SU-DHL-6 (cell line): Measurements from ENCODE around the gene GAREM1.

ENCODE experiments used
- H2AFZ ChIP-seq: fragments of 200-600 bp; sonication (generic); 2 replicates; pipeline ENCODE4 v1.6.1; 2014; ENCODE audit warnings: low read depth, mild to moderate bottlenecking, moderate library complexity, mixed read lengths, antibody characterized with exemption, low read length; ENCODE audit not compliant: severe bottlenecking
- H3F3A ChIP-seq: fragments of 200-600 bp; shearing (Covaris generic); 2 replicates; pipeline ENCODE4 v1.6.0; 2016; ENCODE audit warnings: antibody characterized with exemption, mild to moderate bottlenecking; ENCODE audit not compliant: insufficient read depth
- H3K27ac ChIP-seq: fragments of 200-600 bp; sonication (generic); 2 replicates; pipeline ENCODE4 v1.5.1; 2016; ENCODE audit warnings: low read depth, mild to moderate bottlenecking, low read length, moderate library complexity, mixed read lengths
- H3K27me3 ChIP-seq: fragments of 200-600 bp; sonication (generic), shearing (Covaris generic); 2 replicates; pipeline ENCODE4 v1.6.0; 2014; ENCODE audit warnings: mild to moderate bottlenecking, low read length
- H3K36me3 ChIP-seq: fragments of 200-600 bp; sonication (generic); 2 replicates; pipeline ENCODE4 v1.6.1; 2014; ENCODE audit warnings: mild to moderate bottlenecking, low read length, mixed read lengths
- H3K4me2 ChIP-seq: fragments of 300-600, 200-600 bp; shearing (Covaris generic), sonication (generic); 2 replicates; pipeline ENCODE4 v1.6.0; 2014; ENCODE audit warnings: low read length, low read depth, mild to moderate bottlenecking; ENCODE audit not compliant: poor library complexity, severe bottlenecking
- H3K4me3 ChIP-seq: fragments of 200-600 bp; sonication (generic); 2 replicates; pipeline ENCODE4 v1.5.1; 2014; ENCODE audit warnings: antibody characterized with exemption, low read length, mild to moderate bottlenecking, mixed read lengths; ENCODE audit not compliant: insufficient read depth, poor library complexity, severe bottlenecking
- H3K79me2 ChIP-seq: fragments of 200-600 bp; sonication (generic); 2 replicates; pipeline ENCODE4 v1.6.1; 2014; ENCODE audit warnings: mild to moderate bottlenecking, low read length, moderate library complexity; ENCODE audit not compliant: insufficient read depth
- H3K9ac ChIP-seq: fragments of 200-600 bp; sonication (generic); 2 replicates; pipeline ENCODE4 v1.7.0; 2014; ENCODE audit warnings: mild to moderate bottlenecking, low read length
- H3K9me2 ChIP-seq: fragments of 200-600 bp; sonication (generic); replicated peaks from 2 replicates; pipeline ENCODE4 v1.6.1; 2014; ENCODE audit warnings: low read length; ENCODE audit not compliant: insufficient read depth
- H3K9me3 ChIP-seq: fragments of 200-600 bp; sonication (generic); 2 replicates; pipeline ENCODE4 v1.6.1; 2014; ENCODE audit warnings: low read length, mixed read lengths; ENCODE audit not compliant: insufficient read depth
- H4K20me1 ChIP-seq: fragments of 200-600 bp; sonication (generic); 2 replicates; pipeline ENCODE4 v1.6.1; 2014; ENCODE audit warnings: low read depth, mild to moderate bottlenecking, antibody characterized with exemption, low read length, moderate library complexity, mixed read lengths
- CTCF ChIP-seq: fragments of 200-600 bp; sonication (generic); IDR thresholded peaks from one replicate; pipeline ENCODE4 v1.5.1; 2017; ENCODE audit warnings: antibody characterized with exemption, mild to moderate bottlenecking, low read length, moderate library complexity; ENCODE audit not compliant: insufficient read depth, poor library complexity, severe bottlenecking
- EZH2phosphoT487 ChIP-seq: fragments of 200-600 bp; sonication (generic), shearing (Covaris generic); conservative IDR thresholded peaks from 2 replicates; pipeline ENCODE4 v1.6.1; 2018; ENCODE audit warnings: mild to moderate bottlenecking, antibody characterized with exemption, low read length, moderate library complexity, mixed read lengths

Gene GAREM1

GRCh38 chr18:32337821-32338220 lies 132.9 kb downstream of the GAREM1 start:
- H3K4me3 ChIP-seq = no peak overlapping the region
- no peak overlapping the region for H3K27ac ChIP-seq
- no peaks in the 10 kb centered on the region for H3K9me2 ChIP-seq
- no peaks in the 10 kb centered on the region for H3K27me3 ChIP-seq
- no peaks in the 10 kb centered on the region for H3F3A ChIP-seq
- no peak overlapping the region for H3K4me2 ChIP-seq
- H3K36me3 ChIP-seq = no peaks in the 10 kb centered on the region
- TF ChIP-seq EZH2phosphoT487 = no peak
- TF ChIP-seq CTCF = no peak
- H3K79me2 ChIP-seq = no peaks in the 10 kb centered on the region
- no peaks in the 10 kb centered on the region for H4K20me1 ChIP-seq
- no peak overlapping the region for H2AFZ ChIP-seq
- H3K9ac ChIP-seq = no peak overlapping the region
- H3K9me3 ChIP-seq = no peaks in the 10 kb centered on the region

GRCh38 chr18:32337347-32337746 lies 133.3 kb downstream of the GAREM1 start:
- H3K36me3 ChIP-seq = no peaks in the 10 kb centered on the region
- no peaks in the 10 kb centered on the region for H4K20me1 ChIP-seq
- TF ChIP-seq CTCF = no peak
- TF ChIP-seq EZH2phosphoT487 = no peak
- no peak overlapping the region for H3K4me3 ChIP-seq
- no peak overlapping the region for H3K4me2 ChIP-seq
- H2AFZ ChIP-seq = no peak overlapping the region
- H3K9me3 ChIP-seq = no peaks in the 10 kb centered on the region
- no peaks in the 10 kb centered on the region for H3F3A ChIP-seq
- no peak overlapping the region for H3K27ac ChIP-seq
- H3K27me3 ChIP-seq = no peaks in the 10 kb centered on the region
- H3K9me2 ChIP-seq = no peaks in the 10 kb centered on the region
- H3K79me2 ChIP-seq = no peaks in the 10 kb centered on the region
- no peak overlapping the region for H3K9ac ChIP-seq

- Histone ChIP-seq H3K9me3 (no peaks in the 10 kb centered on the region), H3K27ac (no peak overlapping the region), H3K4me3 (no peak overlapping the region), H3F3A (no peaks in the 10 kb centered on the region), H4K20me1 (no peaks in the 10 kb centered on the region), H3K9ac (no peak overlapping the region), H3K9me2 (no peaks in the 10 kb centered on the region), H3K27me3 (no peaks in the 10 kb centered on the region), H3K36me3 (no peaks in the 10 kb centered on the region), H3K4me2 (no peak overlapping the region), H3K79me2 (no peaks in the 10 kb centered on the region), H2AFZ (no peak overlapping the region)
- TF ChIP-seq CTCF = no peak
- TF ChIP-seq EZH2phosphoT487 = no peak
Observed at GRCh38 chr18:32335228-32335627, 135.5 kb downstream of the GAREM1 start.
